Measurements from ENCODE around the gene PIK3CB. TPM values are rescaled to one million over a fixed set of nuclear protein-coding genes. Genes with fewer than 3 reads are reported as not detected.

The PIK3CB gene
- polyA plus RNA-seq, 1 of the 3 experiments (the other 2 are of a cell fraction): 6.8 TPM

DNA sequence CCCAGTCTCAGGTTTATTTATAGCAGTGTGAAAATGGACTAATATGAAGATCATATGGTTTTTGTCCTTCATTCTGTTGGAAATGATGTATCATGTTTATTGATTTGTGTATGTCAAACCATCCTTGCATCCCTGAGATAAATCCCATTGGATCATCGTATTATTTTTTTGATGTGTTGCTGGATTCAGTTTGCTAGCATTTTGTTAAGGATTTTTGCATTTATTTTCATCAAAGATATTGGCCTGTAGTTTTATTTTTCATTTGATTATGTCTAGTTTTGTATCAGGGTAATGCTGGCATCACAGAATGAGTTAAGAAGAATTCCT, 191.8 kb downstream of the PIK3CB start:
- H3K4me2 ChIP-seq: no peak overlapping the region
- DNase-seq: no peak
- WGBS (ENCODE audit: low lambda C conversion rate): 95% methylated on average over 1 of the region's 1 CpG
- no peaks in the 10 kb centered on the region for H3K9me2 ChIP-seq
- peaks cover 10% of the 10 kb centered on the region; the same call in 1 of the 2 replicates for H3K9me3 ChIP-seq
- POLR2A ChIA-PET: no interaction called here
- H4K20me1 ChIP-seq (ENCODE audit: insufficient read depth): no peaks in the 10 kb centered on the region
- H3K27me3 ChIP-seq (ENCODE audit: insufficient read depth): no peaks in the 10 kb centered on the region
- H3K9ac ChIP-seq: no peak overlapping the region
- CTCF ChIA-PET: interaction anchor here (1.1 to 1.7 kb wide), 2 partner anchors 17 to 272 kb away, joined by 3 to 6 read pairs; no protein-coding TSS in a partner anchor
- no peak overlapping the region for H3K27ac ChIP-seq (ENCODE audit: low read depth in 2 of 2, low read length in 1 of 2)
- H3K79me2 ChIP-seq (ENCODE audit: insufficient read depth): no peaks in the 10 kb centered on the region
- H3K4me1 ChIP-seq (ENCODE audit: control insufficient read depth in 1 of 2, insufficient read depth in 2 of 2, low read depth in 1 of 2, low read length in 1 of 2): no peaks in the 10 kb centered on the region
- peaks cover 5% of the 10 kb centered on the region for H3F3A ChIP-seq (replicated peaks; ENCODE audit: insufficient read depth)
- peaks cover 0 to 5% of the 10 kb centered on the region in 2 experiments for H3K36me3 ChIP-seq (replicated peaks in 1 of 2; ENCODE audit: control insufficient read depth in 1 of 2, insufficient read depth in 2 of 2, low read length in 1 of 2)
- H2AFZ ChIP-seq (ENCODE audit: low read depth): no peak overlapping the region
- TF ChIP-seq CHD2 (IDR thresholded peaks at IDR 0.05; ENCODE audit: low read length, partially characterized antibody): no peak
- TF ChIP-seq FOXM1 (IDR thresholded peaks at IDR 0.05; ENCODE audit: low read depth): no peak
- no peak for TF ChIP-seq JUND (IDR thresholded peaks at IDR 0.05)
- no peak for TF ChIP-seq POLR2AphosphoS5 (IDR thresholded peaks at IDR 0.05; ENCODE audit: low read depth, low read length)
- TF ChIP-seq, protein P1, sequence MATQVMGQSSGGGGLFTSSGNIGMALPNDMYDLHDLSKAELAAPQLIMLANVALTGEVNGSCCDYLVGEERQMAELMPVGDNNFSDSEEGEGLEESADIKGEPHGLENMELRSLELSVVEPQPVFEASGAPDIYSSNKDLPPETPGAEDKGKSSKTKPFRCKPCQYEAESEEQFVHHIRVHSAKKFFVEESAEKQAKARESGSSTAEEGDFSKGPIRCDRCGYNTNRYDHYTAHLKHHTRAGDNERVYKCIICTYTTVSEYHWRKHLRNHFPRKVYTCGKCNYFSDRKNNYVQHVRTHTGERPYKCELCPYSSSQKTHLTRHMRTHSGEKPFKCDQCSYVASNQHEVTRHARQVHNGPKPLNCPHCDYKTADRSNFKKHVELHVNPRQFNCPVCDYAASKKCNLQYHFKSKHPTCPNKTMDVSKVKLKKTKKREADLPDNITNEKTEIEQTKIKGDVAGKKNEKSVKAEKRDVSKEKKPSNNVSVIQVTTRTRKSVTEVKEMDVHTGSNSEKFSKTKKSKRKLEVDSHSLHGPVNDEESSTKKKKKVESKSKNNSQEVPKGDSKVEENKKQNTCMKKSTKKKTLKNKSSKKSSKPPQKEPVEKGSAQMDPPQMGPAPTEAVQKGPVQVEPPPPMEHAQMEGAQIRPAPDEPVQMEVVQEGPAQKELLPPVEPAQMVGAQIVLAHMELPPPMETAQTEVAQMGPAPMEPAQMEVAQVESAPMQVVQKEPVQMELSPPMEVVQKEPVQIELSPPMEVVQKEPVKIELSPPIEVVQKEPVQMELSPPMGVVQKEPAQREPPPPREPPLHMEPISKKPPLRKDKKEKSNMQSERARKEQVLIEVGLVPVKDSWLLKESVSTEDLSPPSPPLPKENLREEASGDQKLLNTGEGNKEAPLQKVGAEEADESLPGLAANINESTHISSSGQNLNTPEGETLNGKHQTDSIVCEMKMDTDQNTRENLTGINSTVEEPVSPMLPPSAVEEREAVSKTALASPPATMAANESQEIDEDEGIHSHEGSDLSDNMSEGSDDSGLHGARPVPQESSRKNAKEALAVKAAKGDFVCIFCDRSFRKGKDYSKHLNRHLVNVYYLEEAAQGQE (IDR thresholded peaks at IDR 0.05; ENCODE audit: low read depth, low read length): no peak
- TF ChIP-seq SIN3A (IDR thresholded peaks at IDR 0.05; ENCODE audit: borderline replicate concordance, low read depth, low read length): no peak
- no peak for TF ChIP-seq YY1 (IDR thresholded peaks at IDR 0.05; ENCODE audit: low read depth)
- TF ChIP-seq, protein P2, sequence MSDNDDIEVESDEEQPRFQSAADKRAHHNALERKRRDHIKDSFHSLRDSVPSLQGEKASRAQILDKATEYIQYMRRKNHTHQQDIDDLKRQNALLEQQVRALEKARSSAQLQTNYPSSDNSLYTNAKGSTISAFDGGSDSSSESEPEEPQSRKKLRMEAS (IDR thresholded peaks at IDR 0.05; ENCODE audit: low read depth): no peak
- no peak for TF ChIP-seq MEF2A (IDR thresholded peaks at IDR 0.05; ENCODE audit: borderline replicate concordance, low read depth)
- no peak for TF ChIP-seq MXI1 (IDR thresholded peaks at IDR 0.05; ENCODE audit: low read depth, low read length)
- no peak for TF ChIP-seq NRF1 (IDR thresholded peaks at IDR 0.05; ENCODE audit: low read depth, low read length)
- no peak for TF ChIP-seq TAF1 (IDR thresholded peaks at IDR 0.05; ENCODE audit: borderline replicate concordance, low read depth, low read length)
- TF ChIP-seq, protein P3, sequence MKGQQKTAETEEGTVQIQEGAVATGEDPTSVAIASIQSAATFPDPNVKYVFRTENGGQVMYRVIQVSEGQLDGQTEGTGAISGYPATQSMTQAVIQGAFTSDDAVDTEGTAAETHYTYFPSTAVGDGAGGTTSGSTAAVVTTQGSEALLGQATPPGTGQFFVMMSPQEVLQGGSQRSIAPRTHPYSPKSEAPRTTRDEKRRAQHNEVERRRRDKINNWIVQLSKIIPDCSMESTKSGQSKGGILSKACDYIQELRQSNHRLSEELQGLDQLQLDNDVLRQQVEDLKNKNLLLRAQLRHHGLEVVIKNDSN (IDR thresholded peaks at IDR 0.05; ENCODE audit: borderline replicate concordance, low read depth): no peak
- no peak overlapping the region for H3K4me3 ChIP-seq (ENCODE audit: low read depth in 2 of 2, low read length in 1 of 2)
